Caki2 (cell line): Measurements from ENCODE around the gene LRRC38. TPM values are rescaled to one million over a fixed set of nuclear protein-coding genes. Genes with fewer than 3 reads are reported as not detected.
"Not testable (repeated sequence)": the region's sequence is repeated elsewhere in the genome, so short reads cannot be mapped to it uniquely, and the experiment has no call there.

Experiments used
- DNase-seq: peaks from one replicate; pipeline ENCODE4 v3.0.0-alpha.2; 2015; ENCODE audit warnings: low read depth
- in situ Hi-C: cut with HindIII; loops from 2 replicates; pipeline ENCODE4 v1.10.0; 2016; ENCODE audit warnings: low sequenced_read_pairs, low pct_unique_long_range_greater_than_20kb, mixed read lengths
- total RNA-seq: library from RNA; depleted of rRNA; stranded (reverse); fragments of >200 nt; shearing (Covaris generic); gene quantifications from 2 replicates; pipeline ENCODE4 v1.2.3, GENCODE V29; 2014; ENCODE audit warnings: low replicate concordance; rRNA removed

Gene LRRC38
- total RNA-seq, result not detected in 2 replicates

- in situ Hi-C loops, result no loop called here
- no peak for DNase-seq
Measured at GRCh38 chr1:13513895-13514546, at the start of gene LRRC38. LRRC38 (minus strand) TSS chr1:13514003; CDS start chr1:13513593, 410 bp downstream.

GRCh38 chr1:13562981-13563380 is 49.2 kb upstream of the LRRC38 start:
- in situ Hi-C loops, DNase-seq: not testable (repeated sequence)

GRCh38 chr1:13560541-13560940 is 46.7 kb upstream of the LRRC38 start:
- in situ Hi-C loops, result no loop called here

GRCh38 chr1:13556224-13556764 is 42.5 kb upstream of the LRRC38 start:
- no peak for DNase-seq
- in situ Hi-C loops, result no loop called here

More at GRCh38 chr1:13560541-13560940, 46.7 kb upstream of the LRRC38 start:
- DNase-seq, result no peak

GRCh38 chr1:13554798-13555197 is 41.0 kb upstream of the LRRC38 start:
- in situ Hi-C loops, result no loop called here
- DNase-seq, result no peak

GRCh38 chr1:13550663-13551062 is 36.9 kb upstream of the LRRC38 start:
- no peak for DNase-seq
- in situ Hi-C loops, result no loop called here

GRCh38 chr1:13549521-13549920 is 35.7 kb upstream of the LRRC38 start:
- in situ Hi-C loops, result no loop called here
- no peak for DNase-seq

GRCh38 chr1:13549021-13549420 is 35.2 kb upstream of the LRRC38 start:
- in situ Hi-C loops, result no loop called here
- no peak for DNase-seq

GRCh38 chr1:13548281-13548680 is 34.5 kb upstream of the LRRC38 start:
- in situ Hi-C loops, result no loop called here
- DNase-seq, result no peak

- no peak for DNase-seq
- in situ Hi-C loops, result no loop called here
Measured at GRCh38 chr1:13546791-13547190, 33.0 kb upstream of the LRRC38 start.

GRCh38 chr1:13544221-13544556 is 30.4 kb upstream of the LRRC38 start:
- DNase-seq, result no peak
- in situ Hi-C loops, result no loop called here

GRCh38 chr1:13543451-13544220 is 29.8 kb upstream of the LRRC38 start:
- DNase-seq, result no peak
- in situ Hi-C loops, result no loop called here

- in situ Hi-C loops, result no loop called here
- no peak for DNase-seq
Measured at GRCh38 chr1:13541435-13542215, 27.8 kb upstream of the LRRC38 start.

GRCh38 chr1:13540866-13541265 is 27.1 kb upstream of the LRRC38 start:
- DNase-seq, result no peak
- in situ Hi-C loops, result no loop called here

- in situ Hi-C loops, result no loop called here
- no peak for DNase-seq
Measured at GRCh38 chr1:13539683-13540082, 25.9 kb upstream of the LRRC38 start.

- in situ Hi-C loops, result no loop called here
- no peak for DNase-seq
Measured at GRCh38 chr1:13538832-13539231, 25.0 kb upstream of the LRRC38 start.

GRCh38 chr1:13536571-13536970 is 22.8 kb upstream of the LRRC38 start:
- peak; percentile 57 for DNase-seq
- in situ Hi-C loops, result no loop called here

GRCh38 chr1:13535227-13535626 is 21.4 kb upstream of the LRRC38 start:
- no peak for DNase-seq
- in situ Hi-C loops, result no loop called here

- in situ Hi-C loops, result no loop called here
- DNase-seq, result no peak
Measured at GRCh38 chr1:13528320-13528719, 14.5 kb upstream of the LRRC38 start.
